PC-9 (cell line): ENCODE measurements around the gene ZNF567.

ENCODE experiments used
- CTCF ChIP-seq: fragments of 200-600 bp; sonication (generic); conservative IDR thresholded peaks from 2 replicates; pipeline ENCODE4 v1.6.1; 2017; ENCODE audit warnings: mixed run types, antibody characterized with exemption, mild to moderate bottlenecking, moderate library complexity
- EZH2 ChIP-seq: fragments of 200-600 bp; sonication (generic); IDR thresholded peaks from 2 replicates; pipeline ENCODE4 v1.8.0; 2017; ENCODE audit warnings: antibody characterized with exemption, low read depth

GRCh38 chr19:36646746-36647145 lies 40.7 kb upstream of the ZNF567 start:
- TF ChIP-seq CTCF (no peak), EZH2 (no peak)
